Body of pancreas (tissue), 4 donors: ENCODE measurements around the gene MAPK1. TPM values are rescaled to one million over a fixed set of nuclear protein-coding genes. Genes with fewer than 3 reads are reported as not detected.
"Not testable (repeated sequence)": the region's sequence is repeated elsewhere in the genome, so short reads cannot be mapped to it uniquely, and the experiment has no call there.

Source experiments
- ATAC-seq: fragments of 150-250 bp; one replicate; pipeline ENCODE4 v1.9.1; 2016
- DNase-seq, 4 donors: peaks; one replicate each; pipeline ENCODE4 v3.0.0-alpha.2; 2019
- H3K27ac ChIP-seq, 4 donors: fragments of 200-600 bp; sonication (generic); 1 replicate in 3 of 4; 2 replicates in 1 of 4; pipeline versions ENCODE4 v1.5.1 to v1.6.1; 2016 to 2019; ENCODE audit warnings: mild to moderate bottlenecking in 1 of 4, mixed read lengths in 1 of 4, moderate library complexity in 1 of 4
- H3K27me3 ChIP-seq, 2 donors: fragments of 200-600 bp; sonication (generic); one replicate each; pipeline ENCODE4 v1.6.0; 2016; ENCODE audit warnings: mild to moderate bottlenecking in 1 of 2
- H3K36me3 ChIP-seq, 2 donors: fragments of 200-600 bp; sonication (generic); replicated peaks in 1 of 2; 2 replicates each; pipeline ENCODE4 v1.5.1; 2016; ENCODE audit warnings: low read depth in 2 of 2; ENCODE audit not compliant: insufficient read depth in 1 of 2
- H3K4me1 ChIP-seq: fragments of 200-600 bp; sonication (generic); one replicate; pipeline ENCODE4 v1.6.0; 2016
- H3K4me3 ChIP-seq, 2 donors: fragments of 200-600 bp; sonication (generic); 1 replicate in 1 of 2; 2 replicates in 1 of 2; pipeline ENCODE4 v1.5.1; 2016 to 2019
- H3K9me3 ChIP-seq, 3 donors: fragments of 200-600 bp; sonication (generic); 1 replicate in 2 of 3; 2 replicates in 1 of 3; pipeline ENCODE4 v1.5.1; 2016
- CTCF ChIP-seq, 7 experiments: fragments of 450-650 bp in 4 of 7; fragments of 200-600 bp in 3 of 7; sonication (generic) in 3 of 7; IDR thresholded peaks; one replicate each; pipeline ENCODE4 v1.5.1; 2016 to 2019; ENCODE audit warnings: antibody characterized with exemption in 7 of 7
- POLR2A ChIP-seq, 3 donors: fragments of 450-650 bp; IDR thresholded peaks; one replicate each; pipeline ENCODE4 v1.6.1; 2016; ENCODE audit warnings: antibody characterized with exemption in 3 of 3, mild to moderate bottlenecking in 2 of 3
- WGBS, 2 donors: methylation state at CpG; one replicate each; pipeline ENCODE4 v1.1.5; 2017; 5-methylcytosine and 5-hydroxymethylcytosine counted together
- intact Hi-C: fragments of 100-400 bp; cut with DNase I; formaldehyde crosslinking; loops from one replicate; pipeline ENCODE4 v1.15.1; 2023
- total RNA-seq, 2 donors: library from RNA; depleted of rRNA; stranded (reverse); fragments of >200 nt; gene quantifications; one replicate each; pipeline ENCODE4 v1.1.0, GENCODE V29; 2016

Gene MAPK1
- total RNA-seq, 2 donors from 2014 or later, result 25.4 to 44.1 TPM

GRCh38 chr22:21876486-21877176, 9.2 kb upstream of the MAPK1 start:
- Histone ChIP-seq H3K9me3 (no peaks in the 10 kb centered on the region), H3K4me1 (no peaks in the 10 kb centered on the region), H3K27me3 (no peaks in the 10 kb centered on the region), H3K4me3 (no peak overlapping the region), H3K27ac (no peak overlapping the region), H3K36me3 (no peaks in the 10 kb centered on the region)
- no peak for ATAC-seq
- WGBS, 2 donors, result 53 to 70% methylated on average over 4 of the region's 4 CpGs
- intact Hi-C loops, result no loop called here
- TF ChIP-seq POLR2A (IDR thresholded peaks at IDR 0.05) (no peak), CTCF (IDR thresholded peaks at IDR 0.05) (no peak)
- no peak for DNase-seq

- DNase-seq, H3K9me3 ChIP-seq, H3K4me3 ChIP-seq, ATAC-seq, H3K4me1 ChIP-seq, H3K36me3 ChIP-seq, H3K27ac ChIP-seq, intact Hi-C loops, H3K27me3 ChIP-seq: not testable (repeated sequence)
- 76 to 81% methylated on average over 4 of the region's 4 CpGs for WGBS, 2 donors
These were observed 7.5 kb upstream of the MAPK1 start for GRCh38 chr22:21874953-21875352.

- H3K4me3 ChIP-seq, result no peak overlapping the region
- H3K27me3 ChIP-seq, result no peaks in the 10 kb centered on the region
- no peaks in the 10 kb centered on the region for H3K4me1 ChIP-seq
- H3K36me3 ChIP-seq, result no peaks in the 10 kb centered on the region
- ATAC-seq (no peak), DNase-seq (no peak)
- TF ChIP-seq CTCF (IDR thresholded peaks at IDR 0.05), result no peak
- no peak for TF ChIP-seq POLR2A (IDR thresholded peaks at IDR 0.05)
- H3K9me3 ChIP-seq, result no peaks in the 10 kb centered on the region
- intact Hi-C loops, result no loop called here
- no peak overlapping the region for H3K27ac ChIP-seq
- 91 to 95% methylated on average over 7 of the region's 7 CpGs for WGBS, 2 donors
These were observed 6.2 kb upstream of the MAPK1 start for GRCh38 chr22:21873619-21874018.

GRCh38 chr22:21872741-21873140, 5.3 kb upstream of the MAPK1 start:
- 89 to 98% methylated on average over 3 to 4 of the region's 4 CpGs for WGBS, 2 donors
- intact Hi-C loops, DNase-seq: not testable (repeated sequence)

GRCh38 chr22:21868651-21869050, 1.2 kb upstream of the MAPK1 start:
- Histone ChIP-seq H3K9me3 (no peaks in the 10 kb centered on the region), H3K27me3 (no peaks in the 10 kb centered on the region)
- WGBS, 2 donors, result 82 to 87% methylated on average over 7 of the region's 7 CpGs

More at GRCh38 chr22:21872741-21873140, 5.3 kb upstream of the MAPK1 start:
- not testable (repeated sequence) for H3K36me3 ChIP-seq, H3K27me3 ChIP-seq, H3K27ac ChIP-seq, H3K4me3 ChIP-seq, ATAC-seq, H3K9me3 ChIP-seq, H3K4me1 ChIP-seq

More at GRCh38 chr22:21868651-21869050, 1.2 kb upstream of the MAPK1 start:
- Histone ChIP-seq H3K36me3 (no peaks in the 10 kb centered on the region), H3K4me3 (no peak overlapping the region), H3K27ac (no peak overlapping the region), H3K4me1 (peaks cover 21% of the 10 kb centered on the region)
- intact Hi-C loops, result no loop called here
- DNase-seq (no peak), ATAC-seq (no peak)
- TF ChIP-seq CTCF (IDR thresholded peaks at IDR 0.05), result no peak
- no peak for TF ChIP-seq POLR2A (IDR thresholded peaks at IDR 0.05)
